Measurements from ENCODE around the gene DISC1.

DNA sequence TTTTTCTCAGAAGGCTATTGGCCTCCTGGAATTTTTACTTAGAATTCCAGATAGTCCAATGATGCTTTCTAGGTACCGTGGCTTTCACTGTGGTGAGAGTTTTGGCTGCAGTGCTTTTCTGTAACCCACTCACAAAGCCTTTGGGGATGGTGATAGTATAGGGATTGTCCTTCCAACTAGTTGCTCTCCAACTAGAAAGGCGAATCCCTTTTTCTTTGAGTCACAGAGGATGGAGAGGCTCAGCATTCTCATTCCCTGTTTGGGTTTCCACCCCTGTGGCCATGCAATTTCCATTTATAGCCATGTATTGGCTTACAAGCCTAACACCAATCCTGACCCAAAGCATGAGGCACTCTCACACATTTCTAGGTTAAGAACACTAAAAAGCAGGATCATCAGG lies 300.3 kb downstream of the DISC1 start:
- no peak for TF ChIP-seq POLR2AphosphoS5 (IDR thresholded peaks at IDR 0.05)
- TF ChIP-seq POLR2A (IDR thresholded peaks at IDR 0.05) = no peak
- TF ChIP-seq CTCF (IDR thresholded peaks at IDR 0.05) = no peak
